Islet of Langerhans (tissue), 1 donor: ENCODE results near the gene PIK3C2B.

Experiments used
- FAIRE-seq: peaks from one replicate; lab custom pipeline; 2011; peaks lifted over from hg19 to GRCh38; lab: Jason Lieb, UNC

PIK3C2B gene

DNA sequence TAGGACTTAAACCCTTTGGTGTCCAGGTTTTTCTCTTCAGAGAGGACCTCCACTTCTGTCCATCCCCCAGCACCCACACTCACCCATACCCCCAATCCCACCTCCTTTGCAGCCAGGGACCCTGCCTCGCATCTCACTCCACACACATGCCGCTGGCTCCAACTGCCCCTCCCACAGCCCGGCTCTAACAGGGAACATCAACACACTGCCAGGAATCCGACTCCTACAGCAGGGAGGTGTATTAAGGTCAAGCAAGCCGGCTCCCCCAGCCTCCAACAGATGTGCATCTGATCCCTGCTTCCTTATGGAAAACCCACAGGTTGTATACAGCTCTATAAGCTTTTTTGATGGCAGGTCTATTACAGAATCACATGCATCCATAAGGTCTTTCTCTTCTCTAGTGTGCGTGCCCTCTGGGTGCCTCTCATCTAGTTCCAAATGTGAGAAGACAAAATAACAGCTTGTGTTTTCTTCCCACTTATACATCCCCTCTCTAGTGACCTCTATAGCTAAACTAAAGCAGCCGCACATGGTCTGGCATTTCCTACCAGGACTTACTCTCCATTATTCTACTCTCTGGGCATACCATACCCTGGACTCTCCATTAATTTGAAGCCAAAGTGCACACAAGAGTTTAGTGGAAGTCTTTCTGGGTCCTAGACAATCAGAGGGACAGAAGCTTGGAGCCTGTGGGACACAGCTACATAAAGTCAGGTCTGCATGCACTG lies 16.3 kb downstream of the PIK3C2B start:
- FAIRE-seq, result no peak

DNA sequence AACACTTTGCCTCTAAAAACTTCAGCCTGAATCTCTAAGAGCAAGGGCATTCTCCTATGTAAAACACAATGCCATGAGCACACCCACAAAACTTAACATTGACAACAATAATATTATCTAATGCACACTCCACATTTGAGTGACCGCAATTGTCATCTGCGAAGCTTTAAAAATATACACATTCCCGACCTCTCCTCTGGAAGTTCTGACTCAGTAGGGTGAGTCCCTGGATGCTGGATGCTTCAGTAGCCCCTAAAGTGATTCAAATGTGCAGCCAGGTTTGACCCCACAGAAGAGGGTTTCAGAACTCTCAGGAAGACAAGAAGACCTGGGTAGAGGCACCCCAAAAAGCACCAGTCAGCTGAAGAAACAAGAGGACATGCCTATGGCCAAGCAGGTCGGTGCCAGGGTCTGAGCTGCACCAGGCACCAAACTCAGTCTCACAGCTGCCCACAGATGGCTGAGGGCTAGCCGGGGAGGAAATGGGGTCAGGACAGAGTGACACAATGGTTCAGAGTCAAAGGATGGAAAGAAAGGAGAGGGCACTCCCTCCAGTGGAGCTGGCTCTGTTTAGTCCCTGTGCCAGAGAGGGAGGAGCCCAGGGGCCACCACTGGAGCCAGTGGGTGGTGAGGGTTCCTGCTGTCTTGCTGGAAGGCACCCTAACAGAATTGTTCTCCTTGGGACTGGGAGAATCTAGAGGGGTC lies 17.4 kb downstream of the PIK3C2B start:
- no peak for FAIRE-seq

DNA sequence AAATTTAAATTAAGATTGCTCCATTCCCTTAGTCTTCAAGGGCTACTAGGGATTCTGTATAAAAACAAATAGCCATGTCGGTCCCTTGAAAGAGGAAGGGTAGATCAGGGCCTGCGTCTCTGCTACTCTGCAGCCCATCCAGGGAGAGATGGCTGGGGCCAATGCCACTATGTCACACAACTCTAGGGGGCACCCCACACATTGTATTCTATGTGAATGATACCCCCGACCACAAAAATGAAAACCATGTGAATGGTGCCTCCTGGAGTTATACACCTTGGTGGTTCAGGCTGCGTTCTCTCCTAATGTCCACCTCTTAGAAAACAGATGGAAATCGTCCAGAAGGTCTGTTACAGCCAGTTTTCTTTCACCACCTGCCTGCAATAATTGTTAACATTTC lies 18.0 kb downstream of the PIK3C2B start:
- no peak for FAIRE-seq

DNA sequence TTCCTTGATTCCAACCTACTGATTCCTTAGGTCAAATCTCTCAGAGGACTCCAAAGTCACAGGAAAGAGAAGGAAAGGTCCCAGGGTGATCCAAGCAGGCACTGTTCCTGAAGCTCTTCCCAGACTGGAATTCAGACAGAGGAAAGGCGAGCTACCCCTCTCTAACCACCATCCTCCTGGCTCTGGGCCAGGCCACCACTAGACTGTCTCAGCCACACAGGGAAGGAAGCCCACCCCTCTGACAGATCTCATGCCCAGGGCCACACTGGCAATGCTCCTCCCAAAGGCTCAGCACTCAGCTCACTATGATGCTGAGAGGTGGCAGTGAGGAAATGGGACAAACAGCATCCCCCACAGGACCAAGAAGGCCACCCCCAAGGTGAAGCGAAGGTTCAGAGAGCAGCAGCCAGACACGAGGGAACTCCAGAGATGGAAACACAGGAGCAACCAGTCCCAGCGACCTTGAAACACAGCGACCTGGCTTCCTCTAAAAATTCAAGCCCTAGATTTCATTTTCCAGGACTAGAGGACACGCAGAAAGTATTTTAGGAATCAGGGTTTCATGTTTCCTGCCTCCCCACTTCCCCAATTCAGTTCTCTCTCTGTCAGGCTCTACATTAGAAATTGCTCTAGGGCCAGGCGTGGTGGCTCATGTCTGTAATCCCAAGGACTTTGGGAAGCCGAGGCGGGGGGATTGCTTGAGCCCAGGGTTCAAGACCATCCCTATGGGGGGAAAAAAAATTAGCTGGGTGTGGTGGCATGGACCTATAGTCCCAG lies 18.8 kb downstream of the PIK3C2B start:
- FAIRE-seq, result no peak

DNA sequence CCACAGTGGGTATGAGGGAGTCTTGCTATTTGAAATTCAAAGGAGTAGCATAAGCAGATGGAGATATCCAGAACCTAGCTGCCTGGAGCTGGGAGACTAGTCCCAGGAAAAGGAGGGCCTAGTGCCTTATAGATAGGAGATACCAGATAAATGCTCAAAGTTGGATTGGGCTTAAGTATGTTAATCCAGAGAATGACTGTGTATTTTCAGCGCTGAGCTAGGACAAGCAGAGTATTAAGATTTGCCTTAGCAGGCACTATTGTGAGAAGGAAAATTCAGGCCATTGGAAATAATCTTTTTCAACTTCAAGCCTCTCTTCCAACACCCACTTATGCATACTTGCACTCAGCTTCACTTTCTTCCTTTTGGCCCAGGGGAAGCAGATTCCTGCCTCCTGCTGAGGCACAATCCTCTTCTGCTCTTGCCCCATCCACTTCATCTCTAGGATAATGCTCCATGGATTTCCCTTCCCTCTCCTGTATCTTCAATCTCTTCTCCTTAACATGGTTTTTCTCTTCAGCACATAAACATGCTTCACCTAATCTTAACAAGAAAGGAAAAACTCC lies 21.1 kb downstream of the PIK3C2B start:
- FAIRE-seq, result no peak

DNA sequence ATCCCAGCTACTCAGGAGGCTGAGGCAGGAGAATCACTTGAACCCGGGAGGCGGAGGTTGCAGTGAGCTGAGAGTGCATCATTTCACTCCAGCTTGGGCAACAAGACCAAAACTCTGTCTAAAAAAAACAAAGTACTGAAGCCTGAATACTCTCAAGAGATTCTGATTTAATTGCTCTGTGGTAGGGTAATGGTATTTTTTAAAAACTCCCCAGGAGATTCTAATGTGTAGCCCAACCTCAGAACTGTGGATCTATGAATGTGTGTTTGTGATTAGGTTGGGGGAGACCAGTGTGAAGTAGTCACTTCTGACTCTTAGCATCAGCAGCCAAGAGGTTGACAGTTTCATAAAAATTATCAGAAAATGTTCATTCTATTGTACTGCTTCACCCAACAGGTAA lies 21.9 kb downstream of the PIK3C2B start:
- FAIRE-seq, result no peak

DNA sequence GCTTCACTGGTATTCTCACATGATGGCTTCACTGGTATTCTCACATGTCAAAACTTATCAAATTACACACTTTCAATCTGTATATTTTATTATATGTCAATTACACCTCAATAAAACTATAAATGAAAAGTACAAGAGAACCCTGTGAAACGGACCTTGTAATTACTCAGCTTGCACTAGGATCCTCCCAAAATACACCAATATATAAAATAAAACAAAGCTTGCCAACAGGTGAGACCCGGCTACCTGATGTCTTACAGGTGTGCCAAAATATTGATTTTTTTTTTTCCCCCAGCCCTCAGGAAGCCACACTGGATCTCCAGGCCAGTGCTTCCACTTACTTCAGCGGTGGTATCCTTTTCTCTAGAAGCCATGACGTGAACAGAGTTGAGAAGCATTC lies 22.9 kb downstream of the PIK3C2B start:
- no peak for FAIRE-seq

DNA sequence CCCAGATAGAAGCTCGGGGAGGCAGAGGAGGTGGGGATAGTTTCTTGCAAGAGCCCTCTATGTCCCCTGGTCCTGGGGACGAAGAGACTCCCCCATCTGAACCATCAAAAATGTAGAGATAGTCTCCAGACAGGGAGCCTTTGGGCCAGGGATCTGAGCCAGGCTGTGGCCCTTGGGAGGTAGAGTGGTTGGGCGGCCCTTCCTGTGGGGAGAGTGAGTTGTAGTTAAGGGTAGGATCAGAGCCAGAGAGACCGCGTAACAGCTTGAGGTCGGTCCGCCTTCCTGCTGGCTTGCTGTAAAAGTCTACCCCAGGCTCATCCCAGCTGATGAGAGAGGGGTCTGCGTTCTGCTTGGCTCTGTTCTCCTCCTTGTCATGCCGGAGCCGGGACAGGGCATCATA lies 25.3 kb downstream of the PIK3C2B start:
- no peak for FAIRE-seq

DNA sequence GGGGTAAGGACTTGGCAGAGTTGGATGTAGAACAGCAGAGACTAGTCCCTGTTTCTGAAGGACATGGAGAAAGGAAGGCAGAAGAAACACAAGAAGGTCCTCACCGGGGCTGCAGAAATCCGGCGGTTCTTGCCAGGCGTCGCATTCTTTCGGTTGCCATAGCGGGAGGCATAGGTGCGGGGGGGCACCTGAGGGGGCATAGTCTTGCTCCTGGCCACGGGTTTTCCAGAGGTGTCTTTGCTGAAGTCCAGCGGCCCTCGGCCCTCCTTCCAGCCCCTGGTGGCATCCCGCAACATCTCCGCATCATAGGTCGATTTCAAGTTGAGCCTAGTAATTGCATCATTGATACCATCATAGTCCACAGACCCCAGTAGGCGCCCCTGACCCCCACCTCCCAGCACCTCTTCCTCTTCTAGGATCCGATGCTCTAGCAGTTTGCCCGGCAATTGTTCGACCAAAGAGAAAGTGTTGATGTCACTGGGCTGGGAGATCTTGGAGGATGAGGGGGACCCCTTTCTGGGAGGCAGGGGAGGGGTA lies 25.8 kb downstream of the PIK3C2B start:
- no peak for FAIRE-seq

DNA sequence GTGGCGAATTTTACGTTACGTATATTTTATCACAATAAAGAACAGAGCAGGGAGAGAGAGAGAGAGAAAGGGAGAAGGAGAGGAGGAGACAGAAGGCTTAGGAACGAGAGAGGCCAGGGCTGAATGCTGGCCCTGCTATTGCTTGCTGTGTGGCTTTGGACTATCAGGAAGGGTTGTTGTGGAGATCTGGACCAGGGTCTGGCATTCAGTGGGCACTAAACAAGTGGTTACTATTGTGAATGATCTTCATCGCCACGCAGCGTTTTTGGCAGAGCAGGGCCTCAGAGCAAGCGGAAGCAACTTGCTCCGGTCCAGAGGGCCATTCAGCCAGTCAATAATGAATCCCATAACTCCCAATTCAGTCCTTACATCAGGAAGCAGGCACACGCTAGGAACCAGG lies 26.4 kb downstream of the PIK3C2B start:
- FAIRE-seq, result no peak

DNA sequence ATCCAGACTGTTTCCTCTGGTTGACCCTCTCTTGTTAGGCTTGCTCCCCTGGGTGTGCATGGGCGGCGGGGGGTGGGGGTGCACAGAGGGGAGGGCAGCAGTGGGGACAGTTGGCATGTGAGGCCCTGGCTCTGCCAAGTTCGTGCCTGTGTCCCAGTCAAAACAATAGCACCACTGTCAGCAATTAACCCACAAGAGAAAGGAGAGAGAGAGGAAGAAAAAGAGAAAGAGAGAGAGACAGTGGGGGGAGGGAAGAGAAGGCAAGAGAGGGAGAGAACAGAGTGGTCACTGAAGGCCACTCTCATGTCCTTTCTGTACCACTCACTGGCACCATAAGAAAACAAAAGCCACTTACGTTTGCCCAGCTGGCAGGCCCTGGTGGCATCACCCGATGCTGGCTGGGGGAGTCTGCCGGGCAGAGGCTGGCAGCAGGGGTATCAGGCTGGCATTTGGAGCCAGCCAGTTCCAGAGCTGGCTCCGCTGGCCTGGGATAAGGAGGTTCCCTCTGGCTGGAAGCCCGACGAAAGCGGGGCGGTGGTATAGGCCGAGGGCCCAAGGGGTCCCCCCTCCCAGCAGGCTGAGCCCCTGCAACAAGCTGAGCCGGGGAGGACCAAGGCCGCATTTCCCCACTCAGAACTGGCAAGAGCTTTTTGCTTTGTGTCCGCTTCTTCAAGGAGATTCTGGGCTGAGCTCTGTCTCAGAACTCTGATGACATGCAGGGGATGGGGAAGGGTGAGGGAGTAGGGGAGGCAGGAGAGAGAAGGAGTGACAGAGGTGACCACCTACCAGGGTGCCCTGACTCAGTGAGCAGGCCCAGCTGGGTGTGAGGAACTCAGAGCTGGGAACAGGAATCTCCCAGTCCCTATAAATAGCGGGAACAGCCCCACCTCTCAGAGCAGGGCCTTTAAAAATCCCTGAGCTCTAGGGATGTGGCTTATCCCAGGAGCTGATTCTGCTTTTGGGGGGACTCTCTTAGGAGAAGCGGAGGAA lies 27.9 kb downstream of the PIK3C2B start:
- FAIRE-seq, result no peak

DNA sequence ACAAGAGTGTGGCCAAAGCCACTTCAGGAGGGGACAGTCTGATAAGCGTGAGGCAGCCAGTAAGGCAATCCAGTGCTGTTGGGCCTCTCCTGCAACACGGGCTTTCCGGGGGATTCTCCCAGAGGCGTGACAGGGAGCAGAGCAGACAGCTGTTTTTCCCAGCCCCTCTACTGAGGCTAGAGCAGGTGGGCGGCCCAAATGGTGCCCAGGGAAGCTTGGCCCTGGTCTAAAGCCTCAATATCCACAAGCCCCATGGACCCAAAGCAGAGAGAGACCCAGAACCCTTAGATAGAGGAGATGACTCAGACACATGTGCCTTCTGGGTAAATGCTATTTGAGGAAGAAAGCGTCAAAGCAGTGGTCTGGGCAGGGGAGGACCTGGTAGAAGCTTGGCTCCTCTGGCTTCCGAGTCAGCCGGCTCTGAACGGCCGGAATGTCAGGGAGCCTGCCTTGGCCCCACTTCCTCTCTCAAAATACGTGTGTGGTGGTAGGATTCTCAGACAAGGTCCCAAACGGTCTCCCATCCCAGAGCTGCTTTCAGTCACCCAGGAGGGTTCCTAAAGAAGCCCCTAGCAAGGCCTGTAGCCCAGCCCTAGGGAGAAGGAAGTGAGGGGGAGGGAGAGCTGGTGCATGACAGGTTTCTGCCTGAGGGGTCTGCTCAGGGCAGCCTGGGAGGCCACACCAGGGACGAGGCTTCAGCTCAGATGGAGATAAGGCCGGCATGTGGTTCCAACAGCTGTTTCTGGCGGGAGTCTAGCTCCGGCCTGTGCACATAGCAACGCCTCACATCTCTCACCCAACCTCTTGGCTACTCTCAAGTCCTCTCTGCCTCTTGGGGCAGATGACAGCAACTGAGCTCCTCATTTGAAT lies 28.8 kb downstream of the PIK3C2B start:
- no peak for FAIRE-seq

DNA sequence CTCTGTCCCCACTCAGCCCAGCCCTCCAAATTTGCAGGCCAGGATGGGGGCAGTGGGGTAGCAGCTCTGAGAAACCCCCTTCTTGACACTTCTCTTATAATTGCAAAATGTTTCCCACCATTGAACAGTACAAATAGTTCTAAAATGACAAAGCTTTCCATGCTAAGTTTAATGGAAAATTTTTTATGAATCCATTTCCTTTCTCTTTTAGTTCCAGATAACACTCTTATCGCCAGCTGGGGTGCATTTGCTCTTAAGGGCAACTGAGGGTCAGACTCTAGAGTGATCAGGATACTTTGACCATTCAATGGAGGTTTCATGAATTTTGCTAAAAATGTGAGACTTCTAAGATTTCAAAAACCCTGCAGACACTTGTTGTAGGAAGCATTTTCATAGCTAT lies 29.9 kb downstream of the PIK3C2B start:
- FAIRE-seq, result no peak

DNA sequence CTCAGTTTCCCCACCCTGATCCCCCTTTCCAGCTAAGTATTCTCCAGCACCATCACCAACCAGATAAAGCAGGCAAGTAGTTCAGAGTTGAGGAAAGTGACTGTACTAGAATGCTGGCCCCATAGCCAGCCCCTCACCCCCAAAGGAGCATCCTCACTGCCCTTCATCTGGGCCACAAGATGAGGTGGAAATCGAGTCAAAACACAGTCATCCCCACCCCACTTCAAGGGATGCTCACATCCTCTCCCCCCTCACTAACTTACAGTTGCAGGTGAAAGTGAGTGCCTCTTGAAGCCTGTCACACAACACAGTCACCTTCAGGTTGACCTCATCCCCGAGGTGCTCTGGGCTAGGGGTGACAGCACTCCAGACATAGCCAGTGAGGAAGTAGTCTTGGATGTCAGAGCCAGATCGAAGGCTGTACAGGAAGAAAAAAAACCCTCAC lies 30.4 kb downstream of the PIK3C2B start:
- no peak for FAIRE-seq

DNA sequence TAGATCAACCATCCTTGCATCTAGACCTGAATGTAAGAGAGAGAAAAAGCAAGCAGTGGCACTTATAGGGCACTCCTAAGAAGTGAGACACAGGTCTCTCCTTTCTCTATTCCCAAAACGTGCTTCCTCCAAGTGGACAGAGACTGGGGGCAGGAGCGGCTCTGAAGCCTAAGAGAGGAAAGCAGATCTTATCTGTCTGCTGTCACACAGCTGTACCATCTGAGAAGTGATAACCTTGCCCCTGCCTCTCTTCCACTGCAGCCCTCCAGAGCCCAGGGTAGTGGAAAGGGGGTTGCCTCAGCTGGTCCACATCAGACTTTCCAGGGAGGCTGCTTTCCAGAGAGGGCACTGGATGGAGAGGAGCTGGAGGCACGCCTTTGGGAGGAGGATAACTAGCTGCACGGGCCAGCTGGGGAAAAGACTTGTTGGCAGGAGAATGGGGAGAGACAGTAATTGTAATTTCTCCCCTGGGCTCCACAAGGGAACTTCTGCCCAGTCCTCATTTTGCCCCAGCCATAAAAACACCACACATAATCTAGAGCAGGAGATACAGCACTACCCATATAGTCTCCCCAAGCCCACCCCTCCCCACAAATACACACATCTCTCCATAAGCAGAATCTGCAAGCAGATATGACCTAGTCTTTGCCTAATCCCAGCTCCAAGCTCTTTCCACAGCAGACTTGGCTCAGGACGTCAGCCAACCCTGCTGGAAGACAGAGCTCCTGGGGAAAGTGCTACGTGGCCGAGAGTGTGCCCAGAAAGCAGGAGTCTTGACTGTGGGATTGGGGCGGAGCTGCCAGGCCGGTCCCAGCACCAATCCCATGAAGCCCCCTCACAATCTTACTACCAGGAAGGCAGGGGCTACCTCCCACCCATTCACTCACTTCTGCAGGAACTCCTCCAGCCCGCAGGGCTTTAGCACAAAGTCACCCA lies 31.2 kb downstream of the PIK3C2B start:
- FAIRE-seq, result no peak

DNA sequence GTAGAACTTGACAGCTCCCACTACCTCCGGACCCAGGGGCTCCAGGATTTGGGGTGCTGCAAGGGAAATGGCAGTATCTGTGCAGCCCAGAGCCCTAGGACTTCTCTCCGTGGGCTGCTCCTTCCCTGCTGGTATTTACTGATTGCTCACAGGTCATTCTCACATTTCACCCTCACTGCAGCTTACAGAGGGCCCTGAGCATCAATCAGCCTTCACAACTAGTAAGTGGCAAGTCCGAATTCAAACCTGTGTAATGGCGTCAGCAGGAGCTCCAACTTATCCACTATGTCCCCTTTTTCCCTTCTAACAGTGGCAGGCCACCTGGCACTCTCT lies 32.4 kb downstream of the PIK3C2B start:
- no peak for FAIRE-seq

DNA sequence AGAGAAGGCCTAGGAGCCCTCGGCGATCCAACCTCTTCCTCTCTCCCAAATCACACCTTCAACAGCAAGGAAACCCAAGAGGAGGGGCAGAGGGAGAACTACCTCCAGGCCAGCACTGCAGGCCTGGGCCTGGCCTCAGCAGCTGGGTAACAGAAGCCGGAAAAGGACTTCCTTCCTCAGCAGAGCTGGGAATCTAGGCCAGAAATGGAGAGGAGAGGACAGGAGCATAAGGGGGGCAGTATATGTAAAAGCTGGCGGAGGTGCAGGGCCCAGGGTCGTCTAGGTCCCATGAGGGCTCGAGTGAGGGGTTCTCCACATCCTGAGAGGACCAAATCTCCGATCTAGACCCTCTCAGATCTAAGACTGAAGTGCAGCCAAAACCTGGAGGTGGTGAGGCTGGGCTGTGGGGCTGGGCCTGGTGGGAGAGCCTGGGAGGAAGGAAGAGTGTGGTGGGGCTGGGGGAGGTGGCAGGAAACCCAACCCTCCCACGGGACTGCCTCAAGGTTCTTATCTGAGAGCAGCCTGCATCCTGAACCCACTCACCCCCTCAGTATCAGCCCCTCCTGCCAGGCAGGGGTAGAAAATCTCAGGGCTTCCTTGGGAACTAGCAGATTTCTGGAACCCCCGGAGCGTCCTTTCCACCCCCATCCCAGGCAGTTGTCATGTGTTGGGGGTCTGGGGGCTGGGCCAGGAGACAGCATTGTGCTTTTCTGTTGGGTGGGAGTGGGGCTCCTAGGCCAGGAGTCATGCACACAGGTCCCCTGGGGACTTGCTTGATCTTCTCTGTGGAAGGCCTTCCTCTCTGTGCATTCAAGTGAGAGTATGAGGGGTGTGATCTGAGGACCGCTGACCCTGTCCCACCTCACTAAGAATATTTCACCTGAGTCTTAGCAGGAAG lies 33.0 kb downstream of the PIK3C2B start:
- FAIRE-seq, result no peak

DNA sequence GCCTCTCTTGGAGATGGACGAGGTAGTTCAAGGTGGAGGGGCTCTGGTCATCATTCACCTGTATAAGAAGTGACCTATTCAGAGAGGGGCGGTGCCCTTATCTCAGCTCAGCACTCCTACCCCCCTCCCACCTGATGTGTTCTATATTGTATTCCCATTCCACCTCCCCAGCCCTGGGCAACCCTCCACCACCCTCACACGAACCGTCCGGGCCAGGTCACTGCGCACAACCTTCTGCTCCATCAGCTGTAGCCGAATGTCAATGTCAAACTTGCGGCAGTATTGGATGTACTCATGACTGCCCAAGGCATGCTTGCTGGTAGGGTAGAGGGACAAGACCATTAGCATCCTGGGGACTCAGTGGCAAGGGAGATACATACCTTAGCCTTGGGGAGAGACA lies 34.3 kb downstream of the PIK3C2B start:
- FAIRE-seq, result no peak
